Prostate gland (tissue), 2 donors: Measurements from ENCODE around the gene NFKBIL1. TPM values are rescaled to one million over a fixed set of nuclear protein-coding genes. Genes with fewer than 3 reads are reported as not detected.

Experiments used
- DNase-seq: peaks from one replicate; pipeline ENCODE4 v3.0.0-alpha.2; 2019; ENCODE audit warnings: low spot score
- H3K27ac ChIP-seq, 2 donors: fragments of 200-600 bp; sonication (generic); 2 replicates each; pipeline ENCODE4 v1.5.1; 2017 to 2019
- H3K27me3 ChIP-seq: fragments of 200-600 bp; sonication (generic); replicated peaks from 2 replicates; pipeline ENCODE4 v1.5.1; 2019; ENCODE audit not compliant: insufficient read depth
- H3K36me3 ChIP-seq, 2 donors: fragments of 200-600 bp; sonication (generic); 1 replicate in 1 of 2; 2 replicates in 1 of 2; pipeline versions ENCODE4 v1.5.1 to v1.8.1; 2017 to 2019
- H3K4me1 ChIP-seq: fragments of 200-600 bp; sonication (generic); replicated peaks from 2 replicates; pipeline ENCODE4 v1.5.1; 2019
- H3K4me3 ChIP-seq, 2 donors: fragments of 200-600 bp; sonication (generic); 2 replicates each; pipeline ENCODE4 v1.5.1; 2017 to 2019
- H3K9me3 ChIP-seq: fragments of 200-600 bp; sonication (generic); 2 replicates; pipeline ENCODE4 v1.5.1; 2017
- POLR2A ChIP-seq: fragments of 450-650 bp; IDR thresholded peaks from one replicate; pipeline ENCODE4 v1.6.1; 2016; ENCODE audit warnings: antibody characterized with exemption, mild to moderate bottlenecking
- POLR2AphosphoS5 ChIP-seq: sonication (generic); formaldehyde crosslinking; IDR thresholded peaks from one replicate; pipeline ENCODE4 v1.6.1; 2017; ENCODE audit warnings: antibody characterized with exemption
- WGBS: methylation state at CpG from one replicate; pipeline ENCODE4 v1.1.5; 2018; 5-methylcytosine and 5-hydroxymethylcytosine counted together
- intact Hi-C: fragments of 100-400 bp; cut with DNase I; formaldehyde crosslinking; loops from one replicate; pipeline ENCODE4 v1.14.2; 2022
- total RNA-seq, 2 donors: library from RNA; depleted of rRNA; stranded (reverse); fragments of >200 nt; gene quantifications; one replicate each; pipeline ENCODE4 v1.1.0, GENCODE V29; 2016
- TF ChIP-seq, protein P1 (sequence below), 4 experiments: fragments of 200-600 bp in 2 of 4; fragments of 450-650 bp in 2 of 4; sonication (generic) in 2 of 4; IDR thresholded peaks; 1 replicate in 3 of 4; 2 replicates in 1 of 4; pipeline ENCODE4 v1.5.1; 2016 to 2019; ENCODE audit warnings: antibody characterized with exemption in 4 of 4, mild to moderate bottlenecking in 2 of 4, moderate library complexity in 2 of 4

Gene NFKBIL1
- total RNA-seq, 2 donors from 2014 or later = 38.0 to 48.7 TPM

DNA sequence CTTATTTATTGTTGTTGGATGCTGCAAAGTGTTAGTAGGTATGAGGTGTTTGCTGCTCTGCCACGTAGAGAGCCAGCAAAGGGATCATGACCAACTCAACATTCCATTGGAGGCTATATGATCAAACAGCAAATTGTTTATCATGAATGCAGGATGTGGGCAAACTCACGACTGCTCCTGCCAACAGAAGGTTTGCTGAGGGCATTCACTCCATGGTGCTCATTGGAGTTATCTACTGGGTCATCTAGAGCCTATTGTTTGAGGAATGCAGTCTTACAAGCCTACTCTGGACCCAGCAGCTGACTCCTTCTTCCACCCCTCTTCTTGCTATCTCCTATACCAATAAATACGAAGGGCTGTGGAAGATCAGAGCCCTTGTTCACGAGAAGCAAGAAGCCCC is 37.4 kb upstream of the NFKBIL1 start:
- TF ChIP-seq, protein P1, sequence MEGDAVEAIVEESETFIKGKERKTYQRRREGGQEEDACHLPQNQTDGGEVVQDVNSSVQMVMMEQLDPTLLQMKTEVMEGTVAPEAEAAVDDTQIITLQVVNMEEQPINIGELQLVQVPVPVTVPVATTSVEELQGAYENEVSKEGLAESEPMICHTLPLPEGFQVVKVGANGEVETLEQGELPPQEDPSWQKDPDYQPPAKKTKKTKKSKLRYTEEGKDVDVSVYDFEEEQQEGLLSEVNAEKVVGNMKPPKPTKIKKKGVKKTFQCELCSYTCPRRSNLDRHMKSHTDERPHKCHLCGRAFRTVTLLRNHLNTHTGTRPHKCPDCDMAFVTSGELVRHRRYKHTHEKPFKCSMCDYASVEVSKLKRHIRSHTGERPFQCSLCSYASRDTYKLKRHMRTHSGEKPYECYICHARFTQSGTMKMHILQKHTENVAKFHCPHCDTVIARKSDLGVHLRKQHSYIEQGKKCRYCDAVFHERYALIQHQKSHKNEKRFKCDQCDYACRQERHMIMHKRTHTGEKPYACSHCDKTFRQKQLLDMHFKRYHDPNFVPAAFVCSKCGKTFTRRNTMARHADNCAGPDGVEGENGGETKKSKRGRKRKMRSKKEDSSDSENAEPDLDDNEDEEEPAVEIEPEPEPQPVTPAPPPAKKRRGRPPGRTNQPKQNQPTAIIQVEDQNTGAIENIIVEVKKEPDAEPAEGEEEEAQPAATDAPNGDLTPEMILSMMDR (IDR thresholded peaks at IDR 0.05) = no peak
- TF ChIP-seq POLR2A (no peak), POLR2AphosphoS5 (no peak)
- DNase-seq = no peak
- Histone ChIP-seq H3K27me3 (no peaks in the 10 kb centered on the region), H3K27ac (no peak overlapping the region), H3K4me3 (no peak overlapping the region), H3K36me3 (no peaks in the 10 kb centered on the region), H3K9me3 (no peaks in the 10 kb centered on the region), H3K4me1 (no peaks in the 10 kb centered on the region)
- intact Hi-C loops = no loop called here
- 48% methylated on average over 4 of the region's 4 CpGs for WGBS

DNA sequence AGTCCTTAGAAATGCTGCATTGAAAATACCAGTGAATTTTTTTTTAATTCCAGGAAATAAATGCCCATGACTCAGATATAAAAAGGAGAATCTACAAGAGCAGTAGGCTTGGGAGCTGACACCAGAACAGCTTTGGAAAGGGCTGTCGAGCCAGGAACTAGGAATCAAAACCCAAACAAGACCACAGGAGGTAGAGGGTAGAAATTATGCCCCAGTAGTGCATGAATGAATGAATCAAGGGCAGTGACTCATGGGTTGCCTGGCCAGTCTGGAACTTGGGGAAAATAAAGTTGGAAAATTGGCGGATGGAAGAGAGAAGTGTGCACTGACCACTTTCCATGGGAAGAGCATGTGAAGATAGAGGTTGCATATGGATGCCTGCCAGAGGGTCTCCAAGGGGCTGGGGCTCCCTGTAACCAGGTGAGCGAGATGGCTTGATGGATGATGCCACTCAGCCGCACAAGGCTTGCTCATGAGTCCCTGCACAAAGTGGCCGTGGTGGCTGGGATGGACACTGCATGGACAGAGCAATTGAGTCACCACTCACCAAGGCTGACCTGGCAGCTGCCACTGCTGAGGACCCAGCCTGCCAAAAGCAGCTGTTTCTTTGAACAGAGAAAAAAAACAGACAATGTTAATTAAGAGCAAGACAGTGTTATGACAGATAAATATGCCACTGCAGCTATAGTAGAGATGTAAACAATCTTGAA is 33.8 kb upstream of the NFKBIL1 start:
- intact Hi-C loops = no loop called here
- no peaks in the 10 kb centered on the region for H3K9me3 ChIP-seq
- no peak for DNase-seq
- H3K4me3 ChIP-seq = no peak overlapping the region
- H3K4me1 ChIP-seq = no peaks in the 10 kb centered on the region
- no peak for TF ChIP-seq POLR2A
- TF ChIP-seq POLR2AphosphoS5 = no peak
- TF ChIP-seq, protein P1 (IDR thresholded peaks at IDR 0.05) = no peak
- H3K36me3 ChIP-seq = no peaks in the 10 kb centered on the region
- 82% methylated on average over 4 of the region's 5 CpGs for WGBS
- no peak overlapping the region for H3K27ac ChIP-seq
- H3K27me3 ChIP-seq = no peaks in the 10 kb centered on the region

DNA sequence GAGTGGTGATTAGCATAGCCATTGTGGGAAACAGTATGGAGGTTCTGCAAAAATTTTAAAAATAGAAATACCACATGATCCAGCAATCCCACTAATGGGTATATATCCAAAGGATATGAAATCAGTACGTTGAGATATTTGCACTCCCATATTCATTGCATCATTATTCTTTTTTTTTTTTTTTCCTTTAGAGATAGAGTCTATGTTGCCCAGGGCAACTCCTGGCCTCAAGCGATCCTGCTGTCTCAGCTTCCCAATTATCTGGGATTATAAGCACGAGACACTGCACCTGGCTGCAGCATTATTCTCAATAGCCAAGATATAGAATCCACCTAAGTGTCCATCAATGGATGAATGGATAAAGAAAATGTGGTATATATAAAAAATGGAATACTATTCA is 25.6 kb upstream of the NFKBIL1 start:
- Histone ChIP-seq H3K4me1 (no peaks in the 10 kb centered on the region), H3K27me3 (no peaks in the 10 kb centered on the region), H3K27ac (no peak overlapping the region), H3K4me3 (no peak overlapping the region), H3K36me3 (no peaks in the 10 kb centered on the region), H3K9me3 (no peaks in the 10 kb centered on the region)
- no peak for TF ChIP-seq POLR2AphosphoS5
- no peak for TF ChIP-seq POLR2A
- no peak for DNase-seq
- 82% methylated on average over 3 of the region's 3 CpGs for WGBS
- intact Hi-C loops = no loop called here

DNA sequence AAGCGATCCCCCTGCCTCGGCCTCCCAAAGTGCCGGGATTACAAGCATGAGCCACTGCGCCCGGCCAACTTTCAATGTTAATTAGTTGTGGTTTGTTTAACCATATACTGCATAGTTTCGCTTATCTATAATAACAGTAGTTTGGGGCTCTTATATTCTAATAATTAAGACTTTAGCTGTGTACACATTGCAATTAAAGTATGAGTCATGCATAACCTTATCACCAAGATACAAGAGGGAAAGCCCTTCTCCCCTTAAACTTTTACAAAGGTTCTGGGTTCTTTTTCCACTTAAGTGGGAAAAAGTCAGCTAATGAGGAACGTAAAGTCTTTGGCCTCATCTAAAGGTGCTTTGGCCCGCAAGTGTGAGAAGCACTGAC is 21.9 kb upstream of the NFKBIL1 start:
- H3K9me3 ChIP-seq = no peaks in the 10 kb centered on the region
- TF ChIP-seq POLR2A (no peak), POLR2AphosphoS5 (no peak)
- TF ChIP-seq, protein P1 (IDR thresholded peaks at IDR 0.05) = no peak
- intact Hi-C loops = no loop called here
- WGBS = 69% methylated on average over 8 of the region's 8 CpGs
- no peak overlapping the region for H3K27ac ChIP-seq
- DNase-seq = no peak
- no peaks in the 10 kb centered on the region for H3K27me3 ChIP-seq
- peaks cover 0 to under 1% of the 10 kb centered on the region in 2 donors for H3K36me3 ChIP-seq
- no peaks in the 10 kb centered on the region for H3K4me1 ChIP-seq
- no peak overlapping the region for H3K4me3 ChIP-seq

DNA sequence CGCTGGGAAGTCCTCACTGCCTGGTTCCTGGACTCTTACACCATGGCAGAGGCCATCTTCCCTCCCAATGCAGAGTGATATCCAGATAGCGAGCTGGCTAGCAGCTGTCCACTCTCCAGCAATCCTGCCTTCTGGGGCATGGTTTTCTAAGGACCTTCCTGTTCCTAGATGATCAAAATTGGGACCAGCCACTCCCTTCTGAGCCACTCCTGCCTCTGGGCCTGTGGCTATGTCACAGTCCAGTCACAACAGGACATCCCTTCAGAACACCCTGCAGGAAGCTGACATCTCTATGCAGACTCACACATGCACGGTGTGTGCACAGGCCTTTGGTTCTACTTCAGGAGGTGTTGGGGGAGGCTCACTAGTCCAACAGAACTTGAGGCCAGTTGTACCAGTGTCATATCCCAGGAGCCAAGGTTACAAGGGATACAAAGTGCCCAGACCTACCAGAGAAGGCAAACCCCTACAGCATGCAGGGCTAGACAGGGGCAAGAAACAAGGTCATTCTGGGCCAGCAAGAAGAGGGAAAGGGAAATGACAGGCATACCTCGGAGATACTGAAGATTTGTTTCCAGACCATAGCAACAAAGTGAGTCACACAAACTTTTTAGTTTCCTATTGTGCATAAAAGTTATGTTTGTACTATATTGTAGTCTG is 21.3 kb upstream of the NFKBIL1 start:
- DNase-seq = no peak
- whole genome bisulfite sequencing = 81% methylated on average over 4 of the region's 4 CpGs
- Histone ChIP-seq H3K27ac (no peak overlapping the region), H3K4me1 (no peaks in the 10 kb centered on the region), H3K36me3 (peaks cover 4% of the 10 kb centered on the region in 2 donors), H3K27me3 (no peaks in the 10 kb centered on the region), H3K4me3 (no peak overlapping the region), H3K9me3 (no peaks in the 10 kb centered on the region)
- intact Hi-C loops = no loop called here
- TF ChIP-seq POLR2A = no peak
- TF ChIP-seq, protein P1 (IDR thresholded peaks at IDR 0.05) = no peak
- TF ChIP-seq POLR2AphosphoS5 = no peak
